Measurements from ENCODE around the gene CCDC149.

- no peak for TF ChIP-seq CTCF (IDR thresholded peaks at IDR 0.05)
- TF ChIP-seq POLR2A (IDR thresholded peaks at IDR 0.05): no peak
Observed at GRCh38 chr4:24923002-24923401, 10.2 kb upstream of the CCDC149 start.
